Activated CD8-positive, alpha-beta memory T cell treated with anti-CD3 and anti-CD28 coated beads, Interleukin-2, amount 50 U/mL, for 24 hours (primary cell): Measurements from ENCODE around the gene CYP2B6.
"Not testable (repeated sequence)": the region's sequence is repeated elsewhere in the genome, so short reads cannot be mapped to it uniquely, and the experiment has no call there.

Experiments
- DNase-seq: peaks from one replicate; pipeline ENCODE4 v3.0.0-alpha.2; 2020; ENCODE audit errors: extremely low read depth

Gene CYP2B6

DNA sequence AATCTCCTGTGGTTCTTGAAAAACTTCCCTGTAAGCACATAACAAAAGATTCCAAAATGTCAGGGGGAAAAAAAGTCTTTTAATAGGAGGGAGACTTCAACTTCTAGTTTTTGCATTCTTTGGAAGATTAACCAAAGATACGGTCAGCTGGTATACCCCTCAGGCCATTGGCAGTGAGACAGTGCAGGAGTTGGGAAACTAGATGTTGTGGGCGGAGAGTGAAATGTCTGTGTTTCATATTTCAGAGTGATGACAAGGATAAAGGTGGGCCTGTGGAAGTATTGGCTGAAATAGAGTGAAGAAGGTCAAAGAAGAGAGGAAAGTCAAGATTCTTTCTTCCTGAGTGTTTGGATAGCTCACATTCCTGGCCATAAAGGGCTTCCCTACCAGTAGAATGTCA lies 40.8 kb downstream of the CYP2B6 start:
- no peak for DNase-seq

DNA sequence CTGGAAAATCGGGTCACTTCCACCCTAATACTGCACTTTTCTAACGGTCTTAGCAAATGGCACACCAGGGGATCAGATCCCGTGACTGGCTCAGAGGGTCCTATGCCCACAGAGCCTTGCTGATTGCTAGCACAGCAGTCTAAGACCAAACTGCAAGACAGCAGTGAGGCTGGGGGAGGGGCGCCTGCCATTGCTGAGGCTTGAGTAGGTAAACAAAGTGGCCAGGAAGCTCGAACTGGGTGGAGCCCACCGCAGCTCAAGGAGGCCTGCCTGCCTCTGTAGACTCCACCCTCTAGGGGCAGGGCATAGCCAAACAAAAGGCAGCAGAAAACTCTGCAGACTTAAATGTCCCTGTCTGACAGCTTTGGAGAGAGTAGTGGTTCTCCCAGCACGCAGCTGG lies 42.2 kb downstream of the CYP2B6 start:
- DNase-seq: not testable (repeated sequence)

DNA sequence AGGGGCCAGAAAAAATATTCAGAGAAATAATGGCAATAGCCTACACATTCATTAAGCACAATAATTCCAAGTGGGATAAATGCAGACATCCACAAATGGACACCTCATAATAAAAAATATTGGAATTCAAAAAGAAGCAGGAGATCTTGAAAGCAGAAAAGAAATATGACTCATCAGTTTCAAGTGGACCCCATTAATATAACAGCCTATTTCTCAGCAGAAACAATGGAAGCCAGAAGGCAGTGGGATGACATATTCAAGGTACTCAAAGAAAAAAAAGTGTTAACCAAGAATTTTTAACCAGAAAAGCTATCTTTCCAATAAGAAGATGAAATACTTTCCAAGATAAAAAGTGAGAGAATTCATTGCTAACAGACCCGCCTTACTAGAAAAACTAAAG lies 48.7 kb downstream of the CYP2B6 start:
- DNase-seq: no peak

DNA sequence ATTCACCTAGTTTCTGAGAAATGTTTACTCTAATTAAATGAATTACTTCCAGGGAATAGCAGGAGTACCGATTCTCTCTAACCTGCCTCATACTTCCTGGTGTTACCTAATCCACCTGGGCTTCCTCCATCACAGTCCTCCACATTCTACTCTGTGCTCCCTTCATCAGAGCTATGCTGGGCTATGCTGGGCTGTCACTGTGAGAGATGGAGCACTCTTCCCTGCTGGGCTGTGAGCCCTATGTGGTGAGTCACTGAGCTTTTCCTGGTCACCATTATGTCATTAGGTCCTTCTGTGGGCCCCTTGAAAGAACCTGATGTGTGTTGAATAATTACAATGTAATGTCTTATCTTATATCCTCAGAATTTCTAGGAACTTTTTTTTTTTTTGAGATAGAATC lies 54.0 kb downstream of the CYP2B6 start:
- DNase-seq: not testable (repeated sequence)

DNA sequence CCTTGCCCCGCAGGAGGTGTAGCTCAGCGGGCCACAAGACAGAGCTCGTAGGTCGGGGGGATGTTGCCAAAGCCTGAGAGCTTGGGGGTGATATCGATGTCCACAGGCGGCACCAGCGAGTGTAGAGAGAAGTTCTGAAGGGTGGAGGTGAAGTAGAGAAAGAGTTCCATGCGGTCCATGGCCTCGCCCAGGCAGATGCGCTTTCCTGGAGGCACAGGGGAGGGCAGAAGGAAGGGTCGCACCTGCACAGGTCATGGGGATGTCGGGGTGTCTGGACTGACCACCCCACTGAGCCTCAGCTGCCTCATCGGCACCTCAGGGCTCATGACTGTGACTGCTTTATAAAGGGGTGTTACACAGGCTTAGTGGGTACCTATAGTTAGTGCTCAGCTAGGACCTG lies 59.3 kb downstream of the CYP2B6 start:
- DNase-seq: no peak

DNA sequence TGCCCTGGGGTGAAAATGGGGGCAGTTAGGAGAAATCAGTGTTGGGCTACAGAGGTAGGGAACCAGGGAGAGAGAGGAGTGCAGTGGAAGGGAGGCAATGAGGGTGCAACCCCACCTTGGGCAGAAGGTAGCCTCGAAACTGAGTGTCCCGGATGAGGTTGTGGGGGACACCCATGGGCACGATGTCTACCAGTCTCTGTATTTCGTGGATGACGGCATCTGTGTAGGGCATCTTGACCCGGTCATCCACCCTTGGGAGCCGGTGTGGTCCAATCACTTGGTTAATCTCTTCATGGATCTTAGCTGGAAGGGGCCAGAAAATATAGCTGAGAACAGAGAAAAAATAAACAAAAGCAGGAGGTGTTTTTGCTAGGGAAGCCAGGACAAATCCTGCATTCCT lies 61.1 kb downstream of the CYP2B6 start:
- not testable (repeated sequence) for DNase-seq

DNA sequence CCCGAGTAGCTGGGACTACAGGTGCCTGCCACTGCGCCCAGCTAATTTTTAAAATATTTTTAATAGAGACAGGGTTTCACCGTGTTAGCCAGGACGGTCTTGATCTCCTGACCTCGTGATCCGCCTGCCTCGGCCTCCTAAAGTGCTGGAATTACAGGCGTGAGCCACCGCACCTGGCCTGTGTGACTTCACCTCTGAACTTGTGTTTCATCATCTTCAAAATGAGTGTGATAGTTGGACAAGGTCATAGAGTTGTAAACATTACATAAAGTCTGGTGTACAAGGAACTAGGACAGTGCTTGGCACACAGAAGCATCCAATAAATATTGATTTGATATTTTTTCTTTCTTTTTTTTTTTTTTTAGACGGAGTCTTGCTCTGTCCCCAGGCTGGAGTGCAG lies 62.2 kb downstream of the CYP2B6 start:
- DNase-seq: not testable (repeated sequence)

DNA sequence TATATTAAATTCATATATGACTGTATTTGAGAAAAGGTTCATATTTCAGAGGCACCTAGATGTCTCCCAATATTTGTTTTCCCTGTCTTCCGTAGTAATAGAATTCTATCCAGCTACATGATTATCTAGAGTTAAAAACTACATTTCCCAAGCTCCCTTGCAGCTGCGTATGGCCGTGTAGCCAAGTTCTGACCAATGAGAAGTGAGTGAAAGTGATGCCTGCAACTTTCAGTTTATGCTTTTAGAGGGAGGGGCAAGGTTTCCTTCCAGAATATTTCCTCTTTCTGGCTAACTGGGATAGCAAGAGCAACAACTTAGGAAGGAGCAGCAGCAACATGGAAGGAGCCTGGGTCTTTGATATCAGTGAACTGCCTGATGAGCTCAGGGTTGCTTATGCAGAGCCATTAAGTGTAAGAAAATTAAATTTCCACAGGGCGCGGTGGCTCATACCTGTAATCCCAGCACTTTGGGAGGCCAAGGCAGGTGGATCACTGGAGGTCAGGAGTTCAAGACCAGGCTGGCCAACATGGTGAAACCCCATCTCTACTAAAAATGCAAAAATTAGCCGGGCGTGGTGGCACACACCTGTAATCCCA lies 74.0 kb downstream of the CYP2B6 start:
- DNase-seq: no peak
